Kidney (tissue), 14 donors: ENCODE measurements around the gene MXI1. TPM values are rescaled to one million over a fixed set of nuclear protein-coding genes. Genes with fewer than 3 reads are reported as not detected.
"Not testable (repeated sequence)": the region's sequence is repeated elsewhere in the genome, so short reads cannot be mapped to it uniquely, and the experiment has no call there.

Experiments
- DNase-seq, 5 donors: peaks; one replicate each; pipeline ENCODE4 v3.0.0-alpha.2; 2013 to 2020
- FAIRE-seq: peaks from 2 replicates; lab custom pipeline; 2012; peaks lifted over from hg19 to GRCh38; lab: Jason Lieb, UNC
- H3K27ac ChIP-seq, 2 donors: one replicate each; pipeline ENCODE4 v1.7.0; 2013; ENCODE audit warnings: low read depth in 2 of 2, low read length in 2 of 2, inconsistent platforms in 1 of 2
- H3K27me3 ChIP-seq: one replicate; pipeline ENCODE4 v1.7.1; 2013; ENCODE audit warnings: low read length, inconsistent platforms; ENCODE audit not compliant: control insufficient read depth, insufficient read depth
- H3K36me3 ChIP-seq, 3 donors: one replicate each; pipeline versions ENCODE4 v1.7.0 to v1.7.1; 2013; ENCODE audit warnings: low read length in 3 of 3, control low read depth in 1 of 3, inconsistent platforms in 1 of 3; ENCODE audit not compliant: insufficient read depth in 3 of 3, control insufficient read depth in 2 of 3
- H3K4me1 ChIP-seq, 3 donors: one replicate each; pipeline versions ENCODE4 v1.7.0 to v1.7.1; 2013; ENCODE audit warnings: low read length in 3 of 3, inconsistent platforms in 1 of 3, low read depth in 1 of 3; ENCODE audit not compliant: control insufficient read depth in 2 of 3, insufficient read depth in 2 of 3
- H3K4me3 ChIP-seq, 3 donors: one replicate each; pipeline versions ENCODE4 v1.7.0 to v1.8.1; 2013; ENCODE audit warnings: low read length in 3 of 3, control low read depth in 1 of 3, inconsistent platforms in 1 of 3
- H3K9ac ChIP-seq, 3 donors: one replicate each; pipeline versions ENCODE4 v1.7.0 to v1.7.1; 2013; ENCODE audit warnings: low read length in 3 of 3, control low read depth in 1 of 3, inconsistent platforms in 1 of 3
- H3K9me3 ChIP-seq, 3 donors: one replicate each; pipeline versions ENCODE4 v1.7.0 to v1.7.1; 2013; ENCODE audit warnings: low read length in 3 of 3, control low read depth in 1 of 3, inconsistent platforms in 1 of 3; ENCODE audit not compliant: control insufficient read depth in 2 of 3, insufficient read depth in 1 of 3
- CTCF ChIP-seq: IDR thresholded peaks from 3 replicates; pipeline ENCODE4 v1.5.1; 2012; ENCODE audit warnings: mild to moderate bottlenecking, moderate library complexity, borderline replicate concordance; ENCODE audit not compliant: insufficient read depth; ENCODE audit errors: extremely low read depth
- intact Hi-C: fragments of 100-400 bp; cut with DNase I; formaldehyde crosslinking; loops from one replicate; pipeline ENCODE4 v1.11.1; 2022
- polyA plus RNA-seq: library from polyadenylated mRNA; stranded (reverse); fragments of 350-450 nt; fragmentation: Illumina TruSeq; extraction: RNeasy Lipid Tissue Mini Kit (QIAGEN cat#74804); gene quantifications from one replicate; pipeline ENCODE4 v1.2.3, GENCODE V29; 2014; ENCODE audit warnings: low read depth, low replicate concordance; ENCODE audit not compliant: insufficient read depth
- total RNA-seq: library from RNA; stranded (reverse); fragmentation: NEBNext Ultra II Directional; extraction: Animal tissue kit (Norgen Biotek cat#: 25700); gene quantifications from one replicate; pipeline ENCODE4 v1.2.1, GENCODE V29; 2021
- donor health status: control.
- donor health status: control.
- donor health status: control.
- donor health status: control.
- donor health status: control.
- donor health status: DM: yes; HTN: yes; CAD: no.
- donor health status: Normal renal cell carcinoma (clear cell type).

The MXI1 gene
- total and polyA plus RNA-seq, 2 donors from 2014 or later: 27.6 to 29.0 TPM

GRCh38 chr10:110330675-110331074, 123.3 kb downstream of the MXI1 start:
- H3K4me3 ChIP-seq: no peak overlapping the region
- H3K9ac ChIP-seq: no peak overlapping the region
- intact Hi-C loops: no loop called here
- FAIRE-seq (no peak), DNase-seq (no peak)
- no peaks in the 10 kb centered on the region for H3K4me1 ChIP-seq
- H3K27ac ChIP-seq: no peak overlapping the region
- peaks cover 0 to 9% (median 4%) of the 10 kb centered on the region in 3 donors for H3K9me3 ChIP-seq
- H3K36me3 ChIP-seq: no peaks in the 10 kb centered on the region
- TF ChIP-seq CTCF: no peak
- no peaks in the 10 kb centered on the region for H3K27me3 ChIP-seq

GRCh38 chr10:110331226-110331795, 123.9 kb downstream of the MXI1 start:
- DNase-seq, H3K4me1 ChIP-seq, H3K9me3 ChIP-seq, H3K4me3 ChIP-seq, H3K27ac ChIP-seq, H3K36me3 ChIP-seq, H3K27me3 ChIP-seq, intact Hi-C loops, FAIRE-seq, H3K9ac ChIP-seq: not testable (repeated sequence)

- no peak for TF ChIP-seq CTCF
- intact Hi-C loops: no loop called here
- Histone ChIP-seq H3K9ac (no peak overlapping the region), H3K4me3 (no peak overlapping the region), H3K27me3 (no peaks in the 10 kb centered on the region), H3K4me1 (peaks cover 0 to 2% (median 0%) of the 10 kb centered on the region in 3 donors), H3K9me3 (peaks cover 0 to 9% (median 4%) of the 10 kb centered on the region in 3 donors), H3K36me3 (no peaks in the 10 kb centered on the region), H3K27ac (no peak overlapping the region)
- DNase-seq: no peak
- no peak for FAIRE-seq
Observed at GRCh38 chr10:110334061-110334656, 126.8 kb downstream of the MXI1 start.

GRCh38 chr10:110335314-110336064, 128.1 kb downstream of the MXI1 start:
- H3K4me3 ChIP-seq: no peak overlapping the region
- H3K9ac ChIP-seq: no peak overlapping the region
- H3K27me3 ChIP-seq: no peaks in the 10 kb centered on the region
- peaks cover 0 to 2% (median 0%) of the 10 kb centered on the region in 3 donors for H3K4me1 ChIP-seq
- peaks cover 0 to 6% (median 3%) of the 10 kb centered on the region in 3 donors for H3K9me3 ChIP-seq
- DNase-seq (no peak), FAIRE-seq (no peak)
- no peaks in the 10 kb centered on the region for H3K36me3 ChIP-seq
- intact Hi-C loops: no loop called here
- no peak overlapping the region for H3K27ac ChIP-seq
- no peak for TF ChIP-seq CTCF
